Measurements from ENCODE around the gene CD70.

- TF ChIP-seq ZSCAN23 (tag by site-specific recombination; IDR thresholded peaks at IDR 0.05) = no peak
- TF ChIP-seq, protein P1, sequence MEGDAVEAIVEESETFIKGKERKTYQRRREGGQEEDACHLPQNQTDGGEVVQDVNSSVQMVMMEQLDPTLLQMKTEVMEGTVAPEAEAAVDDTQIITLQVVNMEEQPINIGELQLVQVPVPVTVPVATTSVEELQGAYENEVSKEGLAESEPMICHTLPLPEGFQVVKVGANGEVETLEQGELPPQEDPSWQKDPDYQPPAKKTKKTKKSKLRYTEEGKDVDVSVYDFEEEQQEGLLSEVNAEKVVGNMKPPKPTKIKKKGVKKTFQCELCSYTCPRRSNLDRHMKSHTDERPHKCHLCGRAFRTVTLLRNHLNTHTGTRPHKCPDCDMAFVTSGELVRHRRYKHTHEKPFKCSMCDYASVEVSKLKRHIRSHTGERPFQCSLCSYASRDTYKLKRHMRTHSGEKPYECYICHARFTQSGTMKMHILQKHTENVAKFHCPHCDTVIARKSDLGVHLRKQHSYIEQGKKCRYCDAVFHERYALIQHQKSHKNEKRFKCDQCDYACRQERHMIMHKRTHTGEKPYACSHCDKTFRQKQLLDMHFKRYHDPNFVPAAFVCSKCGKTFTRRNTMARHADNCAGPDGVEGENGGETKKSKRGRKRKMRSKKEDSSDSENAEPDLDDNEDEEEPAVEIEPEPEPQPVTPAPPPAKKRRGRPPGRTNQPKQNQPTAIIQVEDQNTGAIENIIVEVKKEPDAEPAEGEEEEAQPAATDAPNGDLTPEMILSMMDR (tag by site-specific recombination; IDR thresholded peaks at IDR 0.05) = peak; percentile 27; the same call in 1 of the 2 replicates
Measured at GRCh38 chr19:6632002-6632621, 41.2 kb upstream of the CD70 start.
